GM12865 (cell line): ENCODE measurements around the gene SRSF7.

Experiments used
- DNase-seq: peaks from one replicate; pipeline ENCODE4 v3.0.0; 2010; ENCODE audit warnings: low read depth
- H3K4me3 ChIP-seq: 2 replicates; pipeline ENCODE4 v1.5.1; 2011; ENCODE audit warnings: mild to moderate bottlenecking, low read depth, low read length, control low read depth
- CTCF ChIP-seq: IDR thresholded peaks from 2 replicates; pipeline ENCODE4 v1.5.1; 2011; ENCODE audit warnings: low read length, control low read depth, low read depth, inconsistent platforms; ENCODE audit not compliant: insufficient read depth; ENCODE audit errors: missing control alignments

SRSF7 gene

GRCh38 chr2:38747007-38747424 is 4.1 kb downstream of the SRSF7 start:
- no peak for TF ChIP-seq CTCF
- no peak for DNase-seq
- no peak overlapping the region for H3K4me3 ChIP-seq

DNA sequence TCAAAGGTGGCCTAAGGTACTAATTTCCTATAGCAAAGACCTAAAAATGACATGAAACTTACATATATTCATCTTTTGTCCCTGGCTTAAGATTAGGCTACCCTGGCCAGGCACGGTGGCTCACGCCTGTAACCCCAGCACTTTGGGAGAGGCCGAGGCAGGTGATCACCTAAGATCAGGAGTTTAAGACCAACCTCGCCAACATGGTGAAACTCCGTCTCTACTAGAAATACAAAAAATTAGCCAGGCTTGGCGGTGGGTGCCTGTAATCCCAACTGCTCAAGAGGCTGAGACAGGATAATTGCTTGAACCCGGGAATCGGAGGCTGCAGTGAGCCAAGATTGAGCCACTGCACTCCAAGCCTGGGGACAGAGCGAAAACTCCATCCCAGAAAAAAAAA is 5.9 kb downstream of the SRSF7 start:
- DNase-seq: no peak
- no peak overlapping the region for H3K4me3 ChIP-seq

DNA sequence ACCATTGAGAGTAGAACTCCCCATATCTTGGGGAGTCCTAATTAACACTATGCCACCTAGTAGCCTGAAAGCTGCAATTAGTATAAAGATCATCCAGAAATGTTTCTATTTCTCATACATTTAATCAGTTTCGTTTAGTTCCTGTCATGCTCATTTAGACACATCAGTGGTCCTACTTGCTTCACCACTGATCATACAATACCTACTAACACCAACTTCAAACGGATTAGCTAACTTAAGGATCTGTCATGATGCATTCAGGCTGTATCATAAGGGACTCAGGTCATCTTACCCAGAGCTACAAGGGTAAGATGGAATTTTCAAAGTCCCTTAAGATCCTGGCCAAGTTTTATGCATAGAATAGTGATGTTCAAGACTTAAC is 6.8 kb downstream of the SRSF7 start:
- TF ChIP-seq CTCF: no peak
- no peak for DNase-seq
- H3K4me3 ChIP-seq: no peak overlapping the region

More for the DNA sequence above, 5.9 kb downstream of the SRSF7 start:
- TF ChIP-seq CTCF: no peak

- TF ChIP-seq CTCF: no peak
- no peak overlapping the region for H3K4me3 ChIP-seq
- no peak for DNase-seq
Observed at GRCh38 chr2:38743672-38744398, 7.3 kb downstream of the SRSF7 start.

GRCh38 chr2:38742797-38743559 is 8.2 kb downstream of the SRSF7 start:
- no peak for TF ChIP-seq CTCF
- H3K4me3 ChIP-seq: no peak overlapping the region
- DNase-seq: no peak

DNA sequence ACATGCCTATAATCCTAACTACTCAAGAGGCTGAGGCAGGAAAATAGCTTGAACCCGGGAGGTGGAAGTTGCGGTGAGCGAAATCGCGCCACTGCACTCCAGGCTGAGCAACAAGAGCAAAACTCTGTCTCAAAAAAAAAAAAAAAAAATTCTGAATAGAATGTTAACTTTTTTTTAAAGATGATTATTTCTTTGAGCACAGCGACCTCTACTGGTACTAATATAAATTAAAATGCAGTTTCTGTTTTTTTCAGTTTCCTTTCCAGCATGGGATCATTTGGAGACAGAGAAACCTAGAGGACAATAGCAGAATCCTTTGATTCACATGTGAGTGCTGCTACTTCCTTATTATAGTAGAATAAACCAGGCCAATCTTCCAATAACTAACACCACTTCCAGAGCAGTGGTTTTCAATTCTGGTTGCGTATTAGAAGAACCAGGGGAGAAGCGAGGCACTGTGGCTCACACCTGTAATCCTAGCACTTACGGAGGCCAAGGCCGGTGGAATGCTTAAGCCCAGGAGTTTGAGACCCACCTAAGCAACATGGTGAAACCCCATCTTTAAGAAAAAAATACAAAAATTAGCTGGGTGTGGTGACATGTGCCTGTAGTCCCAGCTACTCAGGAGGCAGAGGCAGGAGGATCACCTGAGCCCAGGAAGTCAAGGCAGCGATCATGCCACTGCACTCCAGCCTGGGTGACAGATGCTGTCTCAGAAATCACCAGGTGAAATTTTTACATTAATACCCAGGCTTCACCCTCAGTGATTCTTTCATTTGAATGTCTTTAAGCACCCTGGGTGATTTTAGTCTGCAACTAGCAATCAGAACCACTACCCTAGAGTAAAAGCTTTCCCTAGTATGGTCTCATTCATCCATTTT is 10.1 kb downstream of the SRSF7 start:
- peak; percentile 23 for TF ChIP-seq CTCF
- no peak for DNase-seq
- H3K4me3 ChIP-seq: no peak overlapping the region
